NCI-H1436 (cell line): ENCODE results near the gene OR2AT4.
"Not testable (repeated sequence)": the region's sequence is repeated elsewhere in the genome, so short reads cannot be mapped to it uniquely, and the experiment has no call there.

Experiments
- DNase-seq: peaks from one replicate; lab custom pipeline; 2025; lab: John Stamatoyannopoulos, UW

OR2AT4 gene

GRCh38 chr11:75068559-75068958 is 28.1 kb downstream of the OR2AT4 start:
- no peak for DNase-seq

GRCh38 chr11:75066061-75066460 is 30.6 kb downstream of the OR2AT4 start:
- DNase-seq: no peak

GRCh38 chr11:75063741-75064314 is 32.8 kb downstream of the OR2AT4 start:
- no peak for DNase-seq

- no peak for DNase-seq
These were observed 37.4 kb downstream of the OR2AT4 start for GRCh38 chr11:75059299-75059698.

GRCh38 chr11:75056814-75057213 is 39.9 kb downstream of the OR2AT4 start:
- no peak for DNase-seq

GRCh38 chr11:75055511-75055910 is 41.2 kb downstream of the OR2AT4 start:
- no peak for DNase-seq

- DNase-seq: no peak
These were observed 44.2 kb downstream of the OR2AT4 start for GRCh38 chr11:75052457-75052856.

- DNase-seq: no peak
These were observed 45.6 kb downstream of the OR2AT4 start for GRCh38 chr11:75051043-75051442.

GRCh38 chr11:75050516-75050915 is 46.2 kb downstream of the OR2AT4 start:
- DNase-seq: no peak

- DNase-seq: not testable (repeated sequence)
These were observed 47.0 kb downstream of the OR2AT4 start for GRCh38 chr11:75049501-75050266.

GRCh38 chr11:75047191-75047590 is 49.5 kb downstream of the OR2AT4 start:
- DNase-seq: no peak

- not testable (repeated sequence) for DNase-seq
These were observed 50.0 kb downstream of the OR2AT4 start for GRCh38 chr11:75046668-75047067.

GRCh38 chr11:75044381-75045170 is 52.1 kb downstream of the OR2AT4 start:
- DNase-seq: not testable (repeated sequence)

- not testable (repeated sequence) for DNase-seq
These were observed 54.9 kb downstream of the OR2AT4 start for GRCh38 chr11:75041821-75042220.

GRCh38 chr11:75041263-75041662 is 55.4 kb downstream of the OR2AT4 start:
- DNase-seq: no peak

GRCh38 chr11:75040167-75040770 is 56.4 kb downstream of the OR2AT4 start:
- DNase-seq: no peak

- peak; percentile 3 for DNase-seq
These were observed 60.6 kb downstream of the OR2AT4 start for GRCh38 chr11:75035911-75036565.

- DNase-seq: no peak
These were observed 61.4 kb downstream of the OR2AT4 start for GRCh38 chr11:75035256-75035655.

- no peak for DNase-seq
These were observed 62.8 kb downstream of the OR2AT4 start for GRCh38 chr11:75033916-75034315.

GRCh38 chr11:75032550-75032935 is 64.1 kb downstream of the OR2AT4 start:
- no peak for DNase-seq

GRCh38 chr11:75031771-75032549 is 64.7 kb downstream of the OR2AT4 start:
- DNase-seq: peak; percentile 28
